Measurements from ENCODE around the gene YARS1. TPM values are rescaled to one million over a fixed set of nuclear protein-coding genes. Genes with fewer than 3 reads are reported as not detected.
A peak's percentile ranks its signal among the peaks of the same experiment; 100 is the strongest.

Gene YARS1
- total and polyA plus RNA-seq, 2 experiments from 2014 or later = 134 to 182 TPM

DNA sequence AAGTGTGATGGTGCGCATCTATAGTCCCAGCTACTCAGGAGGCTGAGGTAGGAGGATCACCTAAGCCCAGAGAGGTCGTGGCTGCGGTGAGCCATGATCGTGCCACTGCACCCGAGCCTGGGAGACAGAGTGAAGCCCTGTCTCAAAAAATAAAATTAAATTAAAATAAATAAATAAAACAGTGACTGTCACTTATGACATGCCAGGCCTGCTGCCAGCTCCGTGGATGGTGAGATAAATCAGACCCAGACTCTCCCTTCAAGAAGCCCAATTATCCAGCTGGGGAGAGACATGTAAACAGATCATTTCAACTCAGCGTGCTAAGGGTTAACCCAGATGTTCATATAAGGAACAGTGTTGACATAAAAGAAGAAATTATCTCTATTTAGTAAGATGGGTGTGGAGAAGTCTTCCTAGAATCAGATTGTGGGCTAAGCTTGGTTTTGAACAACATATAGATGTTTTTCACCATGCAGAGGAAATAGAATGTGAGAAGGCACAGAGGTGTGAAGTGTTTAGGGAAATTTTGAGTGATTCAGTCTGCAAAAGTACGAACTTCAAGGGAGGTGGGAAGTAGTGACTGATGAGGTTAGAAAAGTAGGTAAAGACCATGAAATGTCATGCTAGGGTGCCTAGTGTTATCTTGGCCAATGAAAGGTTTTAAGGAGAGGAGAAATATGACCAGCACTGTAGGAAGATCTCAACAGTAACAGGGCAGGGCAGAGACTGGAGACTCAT is 18.3 kb downstream of the YARS1 start (continued):
- TF ChIP-seq, protein P1, sequence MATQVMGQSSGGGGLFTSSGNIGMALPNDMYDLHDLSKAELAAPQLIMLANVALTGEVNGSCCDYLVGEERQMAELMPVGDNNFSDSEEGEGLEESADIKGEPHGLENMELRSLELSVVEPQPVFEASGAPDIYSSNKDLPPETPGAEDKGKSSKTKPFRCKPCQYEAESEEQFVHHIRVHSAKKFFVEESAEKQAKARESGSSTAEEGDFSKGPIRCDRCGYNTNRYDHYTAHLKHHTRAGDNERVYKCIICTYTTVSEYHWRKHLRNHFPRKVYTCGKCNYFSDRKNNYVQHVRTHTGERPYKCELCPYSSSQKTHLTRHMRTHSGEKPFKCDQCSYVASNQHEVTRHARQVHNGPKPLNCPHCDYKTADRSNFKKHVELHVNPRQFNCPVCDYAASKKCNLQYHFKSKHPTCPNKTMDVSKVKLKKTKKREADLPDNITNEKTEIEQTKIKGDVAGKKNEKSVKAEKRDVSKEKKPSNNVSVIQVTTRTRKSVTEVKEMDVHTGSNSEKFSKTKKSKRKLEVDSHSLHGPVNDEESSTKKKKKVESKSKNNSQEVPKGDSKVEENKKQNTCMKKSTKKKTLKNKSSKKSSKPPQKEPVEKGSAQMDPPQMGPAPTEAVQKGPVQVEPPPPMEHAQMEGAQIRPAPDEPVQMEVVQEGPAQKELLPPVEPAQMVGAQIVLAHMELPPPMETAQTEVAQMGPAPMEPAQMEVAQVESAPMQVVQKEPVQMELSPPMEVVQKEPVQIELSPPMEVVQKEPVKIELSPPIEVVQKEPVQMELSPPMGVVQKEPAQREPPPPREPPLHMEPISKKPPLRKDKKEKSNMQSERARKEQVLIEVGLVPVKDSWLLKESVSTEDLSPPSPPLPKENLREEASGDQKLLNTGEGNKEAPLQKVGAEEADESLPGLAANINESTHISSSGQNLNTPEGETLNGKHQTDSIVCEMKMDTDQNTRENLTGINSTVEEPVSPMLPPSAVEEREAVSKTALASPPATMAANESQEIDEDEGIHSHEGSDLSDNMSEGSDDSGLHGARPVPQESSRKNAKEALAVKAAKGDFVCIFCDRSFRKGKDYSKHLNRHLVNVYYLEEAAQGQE (IDR thresholded peaks at IDR 0.05; ENCODE audit: unreplicated experiment) = no peak
- no peak for TF ChIP-seq STAT1 (IDR thresholded peaks at IDR 0.05; ENCODE audit: unreplicated experiment)

DNA sequence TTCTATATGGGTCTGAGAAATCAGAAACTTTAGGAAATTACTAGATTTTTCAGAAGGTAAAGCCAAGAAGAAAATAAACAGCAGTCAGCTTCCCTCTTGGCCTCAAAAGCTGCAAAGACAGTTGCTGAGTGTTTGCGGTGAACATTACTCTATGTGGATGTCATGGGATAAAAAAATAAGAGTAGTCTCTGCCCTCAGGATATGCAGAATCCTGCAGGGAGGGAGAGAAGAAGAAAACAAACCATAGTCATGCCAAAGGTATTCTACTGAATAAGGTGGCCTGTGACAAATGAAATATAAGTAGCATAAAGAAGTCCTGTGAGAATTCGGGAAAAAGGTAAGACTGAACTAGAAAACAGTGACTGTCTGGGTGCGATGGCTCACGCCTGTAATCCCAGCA is 19.0 kb downstream of the YARS1 start:
- Mint-ChIP-seq H3K27ac (no peak overlapping the region; the same call in 1 of the 2 replicates), H3K4me3 (no peak overlapping the region), H3K36me3 (ENCODE audit: low read depth) (peaks cover 83% of the 10 kb centered on the region), H3K4me1 (no peaks in the 10 kb centered on the region), H3K9me3 (no peaks in the 10 kb centered on the region), H3K27me3 (ENCODE audit: insufficient read depth, low read depth, poor library complexity) (no peaks in the 10 kb centered on the region)
- H3K36me3 ChIP-seq (ENCODE audit: insufficient read depth) = peaks cover 75% of the 10 kb centered on the region
- DNase-seq (ENCODE audit: low spot score) (no peak), ATAC-seq (no peak)
- H3F3A ChIP-seq (replicated peaks; ENCODE audit: low read depth) = peaks cover 25% of the 10 kb centered on the region
- H4K20me1 ChIP-seq (replicated peaks; ENCODE audit: insufficient read depth) = peaks cover 55% of the 10 kb centered on the region
- 0 out of 2 replicates have a peak overlapping the region, but pooled peaks have one; percentile 50 for H3K27ac ChIP-seq (ENCODE audit: low read depth)
- H3K4me1 ChIP-seq (ENCODE audit: insufficient read depth) = no peaks in the 10 kb centered on the region
- H2AFZ ChIP-seq = no peak overlapping the region
- no peaks in the 10 kb centered on the region for H3K27me3 ChIP-seq (ENCODE audit: insufficient read depth)
- no peaks in the 10 kb centered on the region for H3K9me2 ChIP-seq (ENCODE audit: insufficient read depth)
- H3K4me2 ChIP-seq = no peak overlapping the region
- no peak overlapping the region for H3K4me3 ChIP-seq
- H3K79me2 ChIP-seq (replicated peaks; ENCODE audit: insufficient read depth) = peaks cover 35% of the 10 kb centered on the region
- TF ChIP-seq CREB1 (CRISPR knock-in tag; IDR thresholded peaks at IDR 0.05; ENCODE audit: low read depth) = no peak
- TF ChIP-seq EZH2phosphoT487 (IDR thresholded peaks at IDR 0.05; ENCODE audit: unreplicated experiment) = no peak
- TF ChIP-seq POLR2AphosphoS5 (IDR thresholded peaks at IDR 0.05; ENCODE audit: low read depth) = no peak
- TF ChIP-seq NANOG (IDR thresholded peaks at IDR 0.05; ENCODE audit: borderline replicate concordance) = no peak
- TF ChIP-seq, protein P1 (IDR thresholded peaks at IDR 0.05; ENCODE audit: unreplicated experiment) = no peak
- TF ChIP-seq, protein P2, sequence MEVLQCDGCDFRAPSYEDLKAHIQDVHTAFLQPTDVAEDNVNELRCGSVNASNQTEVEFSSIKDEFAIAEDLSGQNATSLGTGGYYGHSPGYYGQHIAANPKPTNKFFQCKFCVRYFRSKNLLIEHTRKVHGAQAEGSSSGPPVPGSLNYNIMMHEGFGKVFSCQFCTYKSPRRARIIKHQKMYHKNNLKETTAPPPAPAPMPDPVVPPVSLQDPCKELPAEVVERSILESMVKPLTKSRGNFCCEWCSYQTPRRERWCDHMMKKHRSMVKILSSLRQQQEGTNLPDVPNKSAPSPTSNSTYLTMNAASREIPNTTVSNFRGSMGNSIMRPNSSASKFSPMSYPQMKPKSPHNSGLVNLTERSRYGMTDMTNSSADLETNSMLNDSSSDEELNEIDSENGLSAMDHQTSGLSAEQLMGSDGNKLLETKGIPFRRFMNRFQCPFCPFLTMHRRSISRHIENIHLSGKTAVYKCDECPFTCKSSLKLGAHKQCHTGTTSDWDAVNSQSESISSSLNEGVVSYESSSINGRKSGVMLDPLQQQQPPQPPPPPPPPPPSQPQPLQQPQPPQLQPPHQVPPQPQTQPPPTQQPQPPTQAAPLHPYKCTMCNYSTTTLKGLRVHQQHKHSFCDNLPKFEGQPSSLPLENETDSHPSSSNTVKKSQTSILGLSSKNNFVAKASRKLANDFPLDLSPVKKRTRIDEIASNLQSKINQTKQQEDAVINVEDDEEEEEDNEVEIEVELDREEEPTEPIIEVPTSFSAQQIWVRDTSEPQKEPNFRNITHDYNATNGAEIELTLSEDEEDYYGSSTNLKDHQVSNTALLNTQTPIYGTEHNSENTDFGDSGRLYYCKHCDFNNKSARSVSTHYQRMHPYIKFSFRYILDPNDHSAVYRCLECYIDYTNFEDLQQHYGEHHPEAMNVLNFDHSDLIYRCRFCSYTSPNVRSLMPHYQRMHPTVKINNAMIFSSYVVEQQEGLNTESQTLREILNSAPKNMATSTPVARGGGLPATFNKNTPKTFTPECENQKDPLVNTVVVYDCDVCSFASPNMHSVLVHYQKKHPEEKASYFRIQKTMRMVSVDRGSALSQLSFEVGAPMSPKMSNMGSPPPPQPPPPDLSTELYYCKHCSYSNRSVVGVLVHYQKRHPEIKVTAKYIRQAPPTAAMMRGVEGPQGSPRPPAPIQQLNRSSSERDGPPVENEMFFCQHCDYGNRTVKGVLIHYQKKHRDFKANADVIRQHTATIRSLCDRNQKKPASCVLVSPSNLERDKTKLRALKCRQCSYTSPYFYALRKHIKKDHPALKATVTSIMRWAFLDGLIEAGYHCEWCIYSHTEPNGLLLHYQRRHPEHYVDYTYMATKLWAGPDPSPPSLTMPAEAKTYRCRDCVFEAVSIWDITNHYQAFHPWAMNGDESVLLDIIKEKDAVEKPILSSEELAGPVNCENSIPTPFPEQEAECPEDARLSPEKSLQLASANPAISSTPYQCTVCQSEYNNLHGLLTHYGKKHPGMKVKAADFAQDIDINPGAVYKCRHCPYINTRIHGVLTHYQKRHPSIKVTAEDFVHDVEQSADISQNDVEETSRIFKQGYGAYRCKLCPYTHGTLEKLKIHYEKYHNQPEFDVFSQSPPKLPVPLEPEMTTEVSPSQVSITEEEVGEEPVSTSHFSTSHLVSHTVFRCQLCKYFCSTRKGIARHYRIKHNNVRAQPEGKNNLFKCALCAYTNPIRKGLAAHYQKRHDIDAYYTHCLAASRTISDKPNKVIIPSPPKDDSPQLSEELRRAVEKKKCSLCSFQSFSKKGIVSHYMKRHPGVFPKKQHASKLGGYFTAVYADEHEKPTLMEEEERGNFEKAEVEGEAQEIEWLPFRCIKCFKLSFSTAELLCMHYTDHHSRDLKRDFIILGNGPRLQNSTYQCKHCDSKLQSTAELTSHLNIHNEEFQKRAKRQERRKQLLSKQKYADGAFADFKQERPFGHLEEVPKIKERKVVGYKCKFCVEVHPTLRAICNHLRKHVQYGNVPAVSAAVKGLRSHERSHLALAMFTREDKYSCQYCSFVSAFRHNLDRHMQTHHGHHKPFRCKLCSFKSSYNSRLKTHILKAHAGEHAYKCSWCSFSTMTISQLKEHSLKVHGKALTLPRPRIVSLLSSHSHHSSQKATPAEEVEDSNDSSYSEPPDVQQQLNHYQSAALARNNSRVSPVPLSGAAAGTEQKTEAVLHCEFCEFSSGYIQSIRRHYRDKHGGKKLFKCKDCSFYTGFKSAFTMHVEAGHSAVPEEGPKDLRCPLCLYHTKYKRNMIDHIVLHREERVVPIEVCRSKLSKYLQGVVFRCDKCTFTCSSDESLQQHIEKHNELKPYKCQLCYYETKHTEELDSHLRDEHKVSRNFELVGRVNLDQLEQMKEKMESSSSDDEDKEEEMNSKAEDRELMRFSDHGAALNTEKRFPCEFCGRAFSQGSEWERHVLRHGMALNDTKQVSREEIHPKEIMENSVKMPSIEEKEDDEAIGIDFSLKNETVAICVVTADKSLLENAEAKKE (CRISPR knock-in tag; IDR thresholded peaks at IDR 0.05) = no peak
- TF ChIP-seq EZH2 (IDR thresholded peaks at IDR 0.05; ENCODE audit: low read depth, unreplicated experiment) = no peak
- TF ChIP-seq, protein P3, sequence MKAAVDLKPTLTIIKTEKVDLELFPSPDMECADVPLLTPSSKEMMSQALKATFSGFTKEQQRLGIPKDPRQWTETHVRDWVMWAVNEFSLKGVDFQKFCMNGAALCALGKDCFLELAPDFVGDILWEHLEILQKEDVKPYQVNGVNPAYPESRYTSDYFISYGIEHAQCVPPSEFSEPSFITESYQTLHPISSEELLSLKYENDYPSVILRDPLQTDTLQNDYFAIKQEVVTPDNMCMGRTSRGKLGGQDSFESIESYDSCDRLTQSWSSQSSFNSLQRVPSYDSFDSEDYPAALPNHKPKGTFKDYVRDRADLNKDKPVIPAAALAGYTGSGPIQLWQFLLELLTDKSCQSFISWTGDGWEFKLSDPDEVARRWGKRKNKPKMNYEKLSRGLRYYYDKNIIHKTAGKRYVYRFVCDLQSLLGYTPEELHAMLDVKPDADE (IDR thresholded peaks at IDR 0.05) = no peak
- no peak for TF ChIP-seq ZNF114 (CRISPR knock-in tag; IDR thresholded peaks at IDR 0.05)
